Ovary (tissue), 9 donors: ENCODE results near the gene SCT. TPM values are rescaled to one million over a fixed set of nuclear protein-coding genes. Genes with fewer than 3 reads are reported as not detected.

Experiments used
- DNase-seq, 5 donors: peaks; one replicate each; pipeline ENCODE4 v3.0.0-alpha.2; 2019 to 2020
- H3K27ac ChIP-seq, 2 donors: fragments of 200-600 bp; one replicate each; pipeline versions ENCODE4 v1.5.1 to v1.8.0; 2019 to 2022
- H3K27me3 ChIP-seq: fragments of 200-600 bp; one replicate; pipeline ENCODE4 v1.8.0; 2022
- H3K36me3 ChIP-seq: fragments of 200-600 bp; sonication (generic); one replicate; pipeline ENCODE4 v1.5.1; 2019
- H3K4me1 ChIP-seq: one replicate; pipeline ENCODE4 v1.8.1; 2013; ENCODE audit warnings: mild to moderate bottlenecking, moderate library complexity; ENCODE audit not compliant: insufficient read depth
- H3K4me3 ChIP-seq: fragments of 200-600 bp; sonication (generic); one replicate; pipeline ENCODE4 v1.5.1; 2017
- H3K9me3 ChIP-seq, 2 donors: fragments of 200-600 bp in 1 of 2; sonication (generic) in 1 of 2; one replicate each; pipeline versions ENCODE4 v1.5.1 to v1.8.1; 2013 to 2019; ENCODE audit warnings: mild to moderate bottlenecking in 1 of 2, moderate library complexity in 1 of 2
- CTCF ChIP-seq, 3 donors: fragments of 450-650 bp in 2 of 3; fragments of 200-600 bp in 1 of 3; IDR thresholded peaks; one replicate each; pipeline versions ENCODE4 v1.5.1 to v1.8.0; 2016 to 2022; ENCODE audit warnings: antibody characterized with exemption in 3 of 3, mild to moderate bottlenecking in 1 of 3
- EP300 ChIP-seq: sonication (generic); formaldehyde crosslinking; IDR thresholded peaks from one replicate; pipeline ENCODE4 v1.6.1; 2017; ENCODE audit warnings: antibody characterized with exemption
- POLR2A ChIP-seq: fragments of 450-650 bp; IDR thresholded peaks from one replicate; pipeline ENCODE4 v1.6.1; 2017; ENCODE audit warnings: antibody characterized with exemption, mild to moderate bottlenecking, moderate library complexity
- WGBS, 3 donors: extraction: QIAGEN DNeasy Blood & Tissue Kit in 1 of 3; methylation state at CpG; one replicate each; pipeline versions ENCODE4 v1.1.5 to v1.1.7; 2013 to 2017; 5-methylcytosine and 5-hydroxymethylcytosine counted together
- intact Hi-C, 4 donors: fragments of 100-400 bp; cut with DNase I; formaldehyde crosslinking; loops; one replicate each; pipeline versions ENCODE4 v1.11.0 to v1.15.1; 2022 to 2023
- polyA plus RNA-seq, 2 donors: library from polyadenylated mRNA; stranded (reverse); fragments of 200-250 nt in 1 of 2; fragments of 350-450 nt in 1 of 2; fragmentation: Illumina TruSeq in 1 of 2; extraction: RNeasy Lipid Tissue Mini Kit (QIAGEN cat#74804) in 1 of 2; gene quantifications; one replicate each; pipeline ENCODE4 v1.2.3, GENCODE V29; 2013 to 2014
- total RNA-seq, 7 donors: library from RNA; depleted of rRNA in 2 of 7; stranded (reverse); fragments of >200 nt in 2 of 7; fragmentation: NEBNext Ultra II Directional in 3 of 7; extraction: Animal tissue kit (Norgen Biotek cat#: 25700) in 3 of 7; gene quantifications; one replicate each; pipeline versions ENCODE4 v1.1.0 to v1.2.4, GENCODE V29; 2016 to 2023
- donor health status: DM: no; HTN: no; CAD: no; lungs with moderate emphysema.
- donor health status: DM: no; HTN: no; CAD: no.
- donor health status: Bipolar disorder and iron deficiency.
- donor health status: DM: yes; HTN: yes; CAD: no.
- donor health status: DM: no; HTN: no; CAD: no.
- donor health status: DM: yes; HTN: yes; CAD: no.

The SCT gene
- total and polyA plus RNA-seq, 9 donors: 0.68 TPM; not detected in 8

- 62 to 66% (median 66%) methylated on average over 55 of the region's 55 CpGs for WGBS, 3 donors
Measured at GRCh38 chr11:637593-638521, 10.9 kb upstream of the SCT start.

GRCh38 chr11:637333-637592 is 10.3 kb upstream of the SCT start:
- Histone ChIP-seq H3K27me3 (no peaks in the 10 kb centered on the region), H3K27ac (no peak overlapping the region), H3K9me3 (no peaks in the 10 kb centered on the region), H3K36me3 (no peaks in the 10 kb centered on the region), H3K4me3 (no peak overlapping the region), H3K4me1 (peaks cover 7% of the 10 kb centered on the region)
- 5 to 11% (median 7%) methylated on average over 24 to 34 of the region's 34 CpGs for WGBS, 3 donors
- no peak for DNase-seq
- intact Hi-C loops: no loop called here
- TF ChIP-seq CTCF (IDR thresholded peaks at IDR 0.05) (no peak), POLR2A (no peak), EP300 (no peak)

More at GRCh38 chr11:637593-638521, 10.9 kb upstream of the SCT start:
- Histone ChIP-seq H3K27me3 (no peaks in the 10 kb centered on the region), H3K27ac (no peak overlapping the region), H3K36me3 (no peaks in the 10 kb centered on the region), H3K4me1 (peaks cover 7% of the 10 kb centered on the region), H3K4me3 (no peak overlapping the region), H3K9me3 (no peaks in the 10 kb centered on the region)
- DNase-seq: peak in 1 of 5 donors; percentile 35
- TF ChIP-seq CTCF (IDR thresholded peaks at IDR 0.05): no peak
- intact Hi-C loops: no loop called here

- peak in 1 of 5 donors; percentile 61 for DNase-seq
- TF ChIP-seq CTCF (IDR thresholded peaks at IDR 0.05): no peak
- TF ChIP-seq POLR2A: no peak
- no peak for TF ChIP-seq EP300
Measured at GRCh38 chr11:636511-637332, 9.7 kb upstream of the SCT start, which contains the start of gene DRD4. DRD4 (plus strand) TSS chr11:637269; CDS start chr11:637305, 36 bp downstream.

GRCh38 chr11:635945-636510 is 9.0 kb upstream of the SCT start:
- 71 to 76% (median 72%) methylated on average over 22 of the region's 22 CpGs for WGBS, 3 donors
- Histone ChIP-seq H3K36me3 (no peaks in the 10 kb centered on the region), H3K4me1 (peaks cover 7% of the 10 kb centered on the region), H3K4me3 (no peak overlapping the region), H3K27me3 (no peaks in the 10 kb centered on the region), H3K27ac (no peak overlapping the region), H3K9me3 (no peaks in the 10 kb centered on the region)
- TF ChIP-seq POLR2A: no peak
- no peak for TF ChIP-seq CTCF (IDR thresholded peaks at IDR 0.05)
- TF ChIP-seq EP300: no peak
- intact Hi-C loops: no loop called here
- no peak for DNase-seq

More at GRCh38 chr11:636511-637332, 9.7 kb upstream of the SCT start, which contains the start of gene DRD4:
- H3K9me3 ChIP-seq: no peaks in the 10 kb centered on the region
- no peak within 1 kb of the TSS for H3K4me3 ChIP-seq
- H3K36me3 ChIP-seq: no peaks in the 10 kb centered on the region
- no peaks in the 10 kb centered on the region for H3K27me3 ChIP-seq
- peaks cover 7% of the 10 kb centered on the region for H3K4me1 ChIP-seq
- WGBS, 3 donors: 8 to 20% (median 14%) methylated on average over 60 to 99 of the region's 100 CpGs
- H3K27ac ChIP-seq: no peak within 1 kb of the TSS
- intact Hi-C loops: no loop called here
